PC-9 (cell line): ENCODE results near the gene RAPSN. TPM values are rescaled to one million over a fixed set of nuclear protein-coding genes. Genes with fewer than 3 reads are reported as not detected.
A peak's percentile ranks its signal among the peaks of the same experiment; 100 is the strongest.

Experiments used
- BruUV-seq: library from RNA; stranded (reverse); fragments of 400-500 nt; replicated peaks from 2 replicates; lab custom pipeline; 2021; lab: Mats Ljungman, UMichigan
- CTCF ChIA-PET: fragments of 300-600 bp; sonication (Branson Sonifier 250); formaldehyde crosslinking; loops from one replicate; lab custom pipeline; 2022; ENCODE audit warnings: antibody characterized with exemption; lab: Charles Lee
- POLR2A ChIA-PET: fragments of 300-600 bp; sonication (Branson Sonifier 250); formaldehyde crosslinking; loops from one replicate; lab custom pipeline; 2022; ENCODE audit warnings: antibody characterized with exemption; ENCODE audit not compliant: unreplicated experiment; lab: Charles Lee
- DNase-seq, 2 experiments: peaks; one replicate each; pipeline versions ENCODE4 v3.0.0 to v3.0.0-alpha.2; 2015 to 2022; ENCODE audit warnings: mixed read lengths in 1 of 2
- H2AFZ ChIP-seq: fragments of 200-600 bp; sonication (generic); 2 replicates; pipeline ENCODE4 v1.8.1; 2017; ENCODE audit warnings: antibody characterized with exemption
- H3F3A ChIP-seq: fragments of 200-600 bp; sonication (generic); 2 replicates; pipeline ENCODE4 v1.8.1; 2017; ENCODE audit warnings: antibody characterized with exemption, mild to moderate bottlenecking, low read depth; ENCODE audit not compliant: insufficient read depth
- H3K27ac ChIP-seq: fragments of 200-600 bp; sonication (generic); 2 replicates; pipeline ENCODE4 v1.6.1; 2016; ENCODE audit warnings: mixed run types
- H3K27me3 ChIP-seq: fragments of 200-600 bp; sonication (generic); 2 replicates; pipeline ENCODE4 v1.6.1; 2016; ENCODE audit warnings: low read depth, mixed run types; ENCODE audit not compliant: insufficient read depth
- H3K36me3 ChIP-seq: fragments of 200-600 bp; sonication (generic); 2 replicates; pipeline ENCODE4 v1.6.1; 2016; ENCODE audit warnings: low read depth, mixed run types
- H3K4me1 ChIP-seq: fragments of 200-600 bp; sonication (generic); replicated peaks from 2 replicates; pipeline ENCODE4 v1.6.1; 2016; ENCODE audit warnings: mixed run types; ENCODE audit not compliant: insufficient read depth
- H3K4me2 ChIP-seq: fragments of 200-600 bp; sonication (generic); 2 replicates; pipeline ENCODE4 v1.6.1; 2017; ENCODE audit warnings: mixed run types
- H3K4me3 ChIP-seq: fragments of 200-600 bp; sonication (generic); 2 replicates; pipeline ENCODE4 v1.6.1; 2016; ENCODE audit warnings: mixed run types
- H3K79me2 ChIP-seq: fragments of 200-600 bp; sonication (generic); 2 replicates; pipeline ENCODE4 v1.6.1; 2017; ENCODE audit warnings: low read depth, mixed run types
- H3K9me2 ChIP-seq: fragments of 200-600 bp; sonication (generic); 2 replicates; pipeline ENCODE4 v1.8.1; 2017; ENCODE audit warnings: mild to moderate bottlenecking; ENCODE audit not compliant: insufficient read depth
- H3K9me3 ChIP-seq: fragments of 200-600 bp; sonication (generic); 2 replicates; pipeline ENCODE4 v1.8.1; 2016; ENCODE audit warnings: low read depth; ENCODE audit not compliant: insufficient read depth
- H4K20me1 ChIP-seq: fragments of 200-600 bp; sonication (generic); 2 replicates; pipeline ENCODE4 v1.8.1; 2017; ENCODE audit not compliant: insufficient read depth
- CTCF ChIP-seq: fragments of 200-600 bp; sonication (generic); conservative IDR thresholded peaks from 2 replicates; pipeline ENCODE4 v1.6.1; 2017; ENCODE audit warnings: mixed run types, antibody characterized with exemption, mild to moderate bottlenecking, moderate library complexity
- EZH2 ChIP-seq: fragments of 200-600 bp; sonication (generic); IDR thresholded peaks from 2 replicates; pipeline ENCODE4 v1.8.0; 2017; ENCODE audit warnings: antibody characterized with exemption, low read depth
- intact Hi-C: fragments of 100-400 bp; cut with micrococcal nuclease; formaldehyde crosslinking; loops from one replicate; pipeline ENCODE4 v1.10.0; 2022; ENCODE audit not compliant: unreplicated experiment
- total RNA-seq: library from RNA; stranded (reverse); gene quantifications from 2 replicates; pipeline ENCODE4 v1.2.3, GENCODE V29; 2021

Gene RAPSN
- total RNA-seq, 1 experiment from 2014 or later, result 7.3 TPM

DNA sequence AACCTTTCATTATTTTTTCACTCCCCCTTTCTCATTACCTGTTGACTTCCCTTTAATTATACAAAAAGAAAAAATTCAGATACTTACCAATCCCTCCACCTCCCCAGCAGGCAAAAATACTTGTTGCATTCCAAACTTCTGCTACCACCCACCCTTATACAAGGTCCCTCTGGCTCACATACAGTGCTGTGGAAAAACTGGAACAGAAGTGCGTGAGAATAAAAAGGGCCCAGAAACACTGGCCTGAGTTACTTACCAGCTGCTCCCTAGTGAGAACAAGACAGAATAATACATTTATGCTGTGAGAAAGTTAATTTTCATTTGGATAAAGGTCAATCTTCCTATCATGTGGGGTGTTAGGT lies 46.9 kb upstream of the RAPSN start:
- Histone ChIP-seq H3K79me2 (peaks cover 99% of the 10 kb centered on the region), H3K4me1 (no peaks in the 10 kb centered on the region), H4K20me1 (peaks cover 43% of the 10 kb centered on the region), H3K4me2 (no peak overlapping the region), H3K27me3 (no peaks in the 10 kb centered on the region), H3K9me2 (no peaks in the 10 kb centered on the region), H2AFZ (no peak overlapping the region), H3K9me3 (no peaks in the 10 kb centered on the region), H3K36me3 (peaks cover 32% of the 10 kb centered on the region; the same call in 1 of the 2 replicates), H3K4me3 (no peak overlapping the region), H3F3A (peaks cover 22% of the 10 kb centered on the region), H3K27ac (peak overlapping the region; percentile 22)
- BruUV-seq, result no TSS peak
- DNase-seq, result no peak
- no peak for TF ChIP-seq EZH2
- TF ChIP-seq CTCF, result no peak
- CTCF ChIA-PET, result no interaction called here
- POLR2A ChIA-PET, result no interaction called here
- intact Hi-C loops, result no loop called here

GRCh38 chr11:47495011-47495855 lies 46.3 kb upstream of the RAPSN start:
- BruUV-seq, result no TSS peak
- Histone ChIP-seq H4K20me1 (peaks cover 38% of the 10 kb centered on the region), H3K36me3 (peaks cover 32% of the 10 kb centered on the region; the same call in 1 of the 2 replicates), H3K4me2 (no peak overlapping the region), H3K4me3 (no peak overlapping the region), H3K4me1 (no peaks in the 10 kb centered on the region), H3K9me2 (no peaks in the 10 kb centered on the region), H3K27me3 (no peaks in the 10 kb centered on the region), H3K27ac (peak overlapping the region; percentile 22), H3F3A (peaks cover 25% of the 10 kb centered on the region), H2AFZ (no peak overlapping the region), H3K9me3 (no peaks in the 10 kb centered on the region), H3K79me2 (peaks cover 94% of the 10 kb centered on the region)
- CTCF ChIA-PET, result no interaction called here
- intact Hi-C loops, result no loop called here
- DNase-seq, result no peak
- TF ChIP-seq EZH2, result no peak
- TF ChIP-seq CTCF, result no peak
- POLR2A ChIA-PET, result interaction anchor here (0.6 kb wide), 1 partner anchor 72 kb away, joined by 5 read pairs; no protein-coding TSS in a partner anchor

DNA sequence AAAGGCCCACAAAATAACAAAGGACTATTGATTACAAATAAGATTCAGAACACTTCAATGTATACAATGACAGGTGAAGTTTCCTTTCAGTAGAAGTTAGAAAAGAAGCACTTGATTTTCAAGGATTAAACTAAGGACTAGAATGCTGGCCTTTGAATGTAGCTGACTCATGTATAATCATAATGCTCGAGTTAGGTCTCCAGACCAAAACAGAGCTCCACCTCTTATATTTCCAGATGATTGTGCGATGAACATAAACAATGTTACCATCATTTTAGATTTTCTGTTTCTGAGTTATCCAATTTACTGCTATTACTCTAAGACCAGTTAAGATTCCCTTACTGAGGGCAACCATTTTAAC lies 40.4 kb upstream of the RAPSN start:
- no peak overlapping the region for H3K4me3 ChIP-seq
- intact Hi-C loops, result no loop called here
- CTCF ChIA-PET, result interaction anchor here (0.7 kb wide), 1 partner anchor 43 kb away, joined by 4 read pairs; no protein-coding TSS in a partner anchor

More for the DNA sequence above, 40.4 kb upstream of the RAPSN start:
- DNase-seq, result no peak
- peaks cover 36% of the 10 kb centered on the region for H3K79me2 ChIP-seq
- no peaks in the 10 kb centered on the region for H3K9me3 ChIP-seq
- no peaks in the 10 kb centered on the region for H3K27me3 ChIP-seq
- peaks cover 47% of the 10 kb centered on the region for H3K36me3 ChIP-seq
- no peak for TF ChIP-seq CTCF
- TF ChIP-seq EZH2, result no peak
- peak overlapping the region; percentile 6; the same call in 1 of the 2 replicates for H3K27ac ChIP-seq
- H3K4me1 ChIP-seq, result no peaks in the 10 kb centered on the region
- no peaks in the 10 kb centered on the region for H3K9me2 ChIP-seq
- peaks cover 50% of the 10 kb centered on the region for H3F3A ChIP-seq
- POLR2A ChIA-PET, result interaction anchor here (0.6 kb wide), 2 partner anchors 20 to 35 kb away, joined by 3 to 4 read pairs; no protein-coding TSS in a partner anchor
- no TSS peak for BruUV-seq
- no peak overlapping the region for H3K4me2 ChIP-seq
- no peak overlapping the region for H2AFZ ChIP-seq
- peaks cover 25% of the 10 kb centered on the region for H4K20me1 ChIP-seq
